Renal cortex interstitium (tissue), 11 donors: Measurements from ENCODE around the gene COL4A4. TPM values are rescaled to one million over a fixed set of nuclear protein-coding genes. Genes with fewer than 3 reads are reported as not detected.
"Not testable (repeated sequence)": the region's sequence is repeated elsewhere in the genome, so short reads cannot be mapped to it uniquely, and the experiment has no call there.

Source experiments
- DNase-seq, 11 donors: peaks; one replicate each; pipeline ENCODE4 v3.0.0-alpha.2; 2013; ENCODE audit warnings: low read depth in 9 of 11, low spot score in 4 of 11; ENCODE audit errors: extremely low read depth in 1 of 11
- polyA plus RNA-seq, 3 donors: library from polyadenylated mRNA; unstranded; fragments of 120-200 nt; gene quantifications; one replicate each; pipeline ENCODE4 v1.2.1, GENCODE V29; 2013; ENCODE audit not compliant: insufficient read length in 3 of 3

Gene COL4A4
- polyA plus RNA-seq, 3 donors: 41.4 to 56.0 (median 48.3) TPM

GRCh38 chr2:227177592-227178336 lies 13.8 kb upstream of the COL4A4 start:
- no peak for DNase-seq

GRCh38 chr2:227171779-227172178 lies 7.8 kb upstream of the COL4A4 start:
- DNase-seq: not testable (repeated sequence)

DNA sequence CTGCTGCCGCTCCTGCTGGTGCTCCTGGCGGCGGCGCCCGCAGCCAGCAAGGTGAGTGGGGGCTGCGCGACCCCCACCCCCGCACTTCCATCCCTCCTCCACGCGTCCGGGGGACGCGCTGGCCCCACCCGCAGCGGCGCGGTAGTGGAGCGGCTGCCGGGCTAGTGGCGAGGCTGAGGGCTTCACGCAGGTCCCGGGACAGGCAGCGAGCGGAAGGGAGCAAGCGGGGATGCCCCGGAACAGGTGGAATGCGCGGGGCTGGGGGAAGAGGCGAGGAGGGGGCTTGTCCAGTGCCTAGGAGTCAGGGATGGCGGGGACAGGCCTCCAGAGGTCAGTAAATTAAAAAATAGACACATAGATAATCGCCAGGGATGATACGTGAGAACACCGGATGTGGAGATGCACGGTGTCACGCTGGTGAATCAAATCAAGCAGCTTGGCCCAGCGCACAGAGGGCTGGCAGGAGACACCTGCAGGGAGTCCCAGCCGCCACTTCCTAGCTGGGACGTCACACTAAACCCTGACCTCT lies 822 bp upstream of the COL4A4 start:
- no peak for DNase-seq

DNA sequence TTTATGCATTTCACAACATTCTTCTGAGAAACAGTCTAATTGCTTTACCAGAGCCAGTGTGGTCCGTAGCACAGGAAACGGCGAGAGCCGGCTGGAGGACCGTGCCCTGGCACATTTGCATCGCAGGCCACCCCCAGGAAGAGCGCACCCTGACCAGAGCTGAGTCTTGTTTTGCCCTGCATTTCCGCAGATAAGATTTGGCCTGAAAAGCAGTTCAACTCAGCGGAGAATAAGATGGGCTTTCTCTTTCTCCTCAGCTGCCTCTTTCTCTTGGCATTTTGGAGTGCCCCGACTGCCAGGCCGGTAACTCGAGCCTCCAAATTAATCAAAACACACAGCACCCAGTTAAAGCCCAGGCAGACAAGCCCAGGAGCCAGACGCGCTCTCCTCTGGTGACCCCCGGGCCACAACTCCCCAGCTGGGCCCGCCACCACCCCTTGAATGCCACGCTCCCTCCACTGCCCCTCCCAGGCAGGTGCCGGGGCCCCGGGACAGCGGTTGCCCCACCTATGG lies 464 bp downstream of the COL4A4 start:
- DNase-seq: peak in 1 of 11 donors; percentile 13

GRCh38 chr2:227161947-227162346 lies 2.1 kb downstream of the COL4A4 start:
- no peak for DNase-seq

DNA sequence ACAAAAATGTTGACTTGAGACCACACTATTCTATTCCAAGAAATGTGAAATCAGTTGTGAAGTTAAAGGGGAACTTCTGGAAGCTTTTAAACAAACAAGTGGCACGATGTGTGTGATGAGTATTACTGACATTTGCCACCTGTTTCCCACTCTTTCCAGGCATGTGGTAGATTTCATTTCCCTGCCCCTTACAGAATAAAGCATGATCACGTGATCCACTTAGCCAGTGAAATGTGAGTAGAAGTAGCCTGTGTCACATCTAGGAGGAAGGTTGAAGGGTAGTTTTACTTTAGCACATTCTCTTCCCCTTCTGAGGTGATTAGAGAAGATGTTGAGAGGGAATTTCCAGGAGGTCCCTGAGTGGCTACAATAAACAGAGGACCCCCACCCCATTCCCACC lies 3.8 kb downstream of the COL4A4 start:
- DNase-seq: no peak

- no peak for DNase-seq
These were observed 8.8 kb downstream of the COL4A4 start for GRCh38 chr2:227154986-227155774.

DNA sequence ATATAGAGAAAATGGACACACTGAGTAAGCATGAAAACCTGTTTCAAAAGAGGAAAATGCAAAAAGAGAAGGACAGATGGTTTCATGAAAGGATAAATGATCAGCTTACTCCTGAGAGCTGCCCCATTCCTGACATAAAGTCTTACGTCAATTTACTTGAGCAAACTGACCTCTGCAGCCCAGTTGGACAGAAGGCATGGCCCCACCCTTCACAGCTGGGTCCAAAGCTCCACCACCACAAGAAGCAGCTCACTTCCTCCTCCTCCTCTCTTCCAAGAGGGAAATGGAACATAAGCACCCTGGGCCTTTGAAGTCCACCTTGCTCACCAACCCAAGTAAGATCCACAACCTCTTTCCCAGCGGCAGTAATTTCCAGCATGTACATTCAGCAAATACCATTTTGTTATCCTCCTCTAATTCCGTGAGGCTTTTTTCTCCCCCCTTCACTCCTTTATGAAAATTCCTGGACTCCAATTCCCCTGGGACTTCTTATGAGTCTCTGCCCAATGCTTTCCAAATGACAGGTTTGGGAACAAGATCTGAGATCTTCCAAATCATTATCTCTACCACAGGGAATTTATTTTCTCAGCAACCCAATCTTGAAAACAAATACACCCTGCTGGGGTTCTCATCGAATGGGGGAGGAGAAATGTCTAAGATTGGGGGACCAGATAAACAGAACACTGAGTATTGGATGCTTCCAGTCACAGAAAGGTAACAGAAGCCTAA lies 10.1 kb downstream of the COL4A4 start:
- no peak for DNase-seq

DNA sequence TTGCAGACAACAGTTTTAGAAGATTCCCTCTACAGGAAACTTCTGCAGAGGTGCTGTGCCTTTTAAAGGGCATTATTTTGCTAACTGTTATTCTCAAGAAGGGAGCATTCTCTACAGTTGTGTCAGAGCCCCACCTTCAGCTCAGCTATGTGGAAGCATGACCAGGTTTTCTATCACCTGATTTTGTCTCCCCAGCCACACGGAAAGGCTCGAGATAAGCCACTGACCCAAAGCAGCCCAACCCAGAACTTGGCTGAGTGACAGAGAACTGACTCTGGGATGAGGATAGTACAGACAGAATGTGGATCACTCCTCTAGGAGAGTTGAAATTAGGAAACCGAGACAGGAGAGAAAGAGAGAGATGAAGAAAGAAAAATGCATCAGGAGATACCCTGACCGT lies 10.7 kb downstream of the COL4A4 start:
- no peak for DNase-seq

GRCh38 chr2:227152093-227152766 lies 11.8 kb downstream of the COL4A4 start:
- DNase-seq: no peak

- DNase-seq: peak in 1 of 11 donors; percentile 2
These were observed 13.6 kb downstream of the COL4A4 start for GRCh38 chr2:227150222-227150936.

GRCh38 chr2:227148106-227148505 lies 15.9 kb downstream of the COL4A4 start:
- DNase-seq: no peak

DNA sequence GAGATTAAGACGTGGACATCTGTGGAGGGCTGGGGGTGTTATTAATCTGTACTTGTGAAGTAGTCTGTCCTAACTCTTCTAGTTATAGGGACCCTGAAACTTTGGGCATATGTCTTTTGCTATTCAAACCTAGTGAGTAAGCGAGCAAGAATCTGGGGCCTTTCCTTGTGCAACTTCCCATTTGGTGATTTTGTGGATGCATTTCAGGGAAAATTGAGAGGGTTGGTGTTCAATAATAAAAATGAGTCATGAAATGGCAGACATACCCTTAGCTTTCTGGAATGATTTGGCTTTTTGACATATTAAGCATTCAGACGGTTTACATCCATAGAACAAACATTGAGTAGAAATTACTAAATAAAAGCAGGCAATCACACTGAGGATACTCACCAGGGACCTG lies 17.0 kb downstream of the COL4A4 start:
- no peak for DNase-seq

DNA sequence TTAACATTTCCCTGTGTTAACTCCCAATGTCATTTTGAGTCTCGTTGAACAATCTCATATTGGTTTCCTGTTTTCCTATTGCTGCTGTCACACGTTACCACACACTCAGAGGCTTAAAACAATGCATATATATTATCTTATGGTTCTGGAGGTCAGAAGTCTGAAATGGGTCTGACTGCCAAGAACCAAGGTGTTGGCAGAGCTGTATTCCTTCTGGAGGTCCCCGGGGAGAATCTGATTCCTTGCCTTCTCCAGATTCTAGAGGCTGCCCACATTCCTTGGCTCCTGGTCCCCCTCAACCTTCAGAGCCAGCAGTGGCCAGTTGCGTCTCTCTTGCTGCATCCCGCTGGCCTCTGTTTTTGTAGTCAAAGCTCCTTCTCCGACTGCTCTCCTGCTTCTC lies 17.5 kb downstream of the COL4A4 start:
- no peak for DNase-seq

DNA sequence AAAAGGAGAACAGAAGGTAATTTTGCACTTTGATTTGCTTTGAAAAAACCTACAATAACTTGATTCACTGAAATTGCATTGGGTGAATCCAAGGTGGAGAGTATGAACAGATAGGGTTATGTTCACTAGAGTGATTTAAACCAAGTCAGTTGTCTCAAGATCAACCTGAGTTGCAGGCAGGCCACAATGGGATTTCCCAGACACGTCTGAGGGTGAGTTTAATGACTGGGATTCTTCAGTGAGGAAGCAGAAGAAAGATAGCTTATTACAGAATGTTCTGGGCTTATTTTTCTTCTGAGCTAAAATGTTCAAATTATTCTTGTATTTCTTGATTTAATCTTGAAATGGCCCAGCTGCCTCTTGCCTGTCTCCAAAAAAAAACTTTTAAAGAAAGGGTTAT lies 20.1 kb downstream of the COL4A4 start:
- DNase-seq: no peak

DNA sequence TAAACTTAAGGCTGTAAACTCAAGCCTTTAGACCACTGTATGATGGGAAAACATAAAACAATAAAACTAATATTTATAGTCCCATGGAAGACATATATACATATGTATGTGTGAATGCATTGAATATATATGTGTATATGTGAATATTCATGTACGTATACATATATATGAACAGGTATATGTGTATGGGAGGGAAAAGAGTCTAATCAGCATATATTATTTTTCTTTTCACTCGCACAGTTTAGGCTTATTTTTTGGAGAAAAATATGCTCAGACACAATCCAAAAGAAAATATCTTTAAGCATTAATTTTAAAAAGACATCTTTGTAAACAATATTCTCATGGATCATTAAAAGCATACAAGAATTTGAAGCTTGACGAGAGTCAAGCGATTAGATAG lies 22.7 kb downstream of the COL4A4 start:
- no peak for DNase-seq

DNA sequence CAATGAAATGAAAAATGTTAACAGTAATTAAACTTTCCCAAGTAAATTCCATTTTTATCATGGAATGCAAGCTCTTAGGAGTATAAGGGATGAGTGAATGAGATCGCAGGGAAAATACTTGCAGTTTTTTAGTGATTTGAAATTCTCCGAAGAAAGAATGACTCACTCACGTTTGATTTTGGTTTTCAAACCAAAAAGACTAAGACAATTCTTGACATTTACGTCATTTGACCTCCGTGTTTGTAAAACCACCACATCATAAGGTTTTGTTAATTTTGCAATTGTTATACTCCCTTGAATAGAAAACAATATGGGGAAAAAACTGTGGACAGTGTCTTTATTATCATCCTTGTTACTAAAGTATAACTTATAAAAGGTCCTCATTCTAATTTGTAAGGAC lies 29.4 kb downstream of the COL4A4 start:
- DNase-seq: no peak

DNA sequence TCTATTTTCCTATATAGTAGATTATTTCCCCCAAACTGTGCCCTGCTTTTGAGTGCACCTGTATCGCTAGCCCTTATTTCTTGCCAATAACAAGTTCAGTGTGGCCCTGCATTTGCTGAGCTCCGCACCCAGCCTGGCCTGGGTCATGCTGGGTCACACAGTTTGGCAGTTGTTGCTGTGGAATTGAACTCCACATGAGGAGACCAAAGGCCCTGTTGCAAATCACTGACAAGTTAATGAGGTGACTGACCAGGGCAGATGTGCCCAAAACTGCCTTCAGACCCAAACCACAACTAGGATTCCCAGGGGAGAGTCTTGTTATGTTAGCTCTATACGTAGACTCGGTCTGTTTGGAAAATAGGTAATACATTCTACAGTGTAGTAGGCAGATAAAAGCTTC lies 31.0 kb downstream of the COL4A4 start:
- no peak for DNase-seq
